Measurements from ENCODE around the gene ARPP21.
"Not testable (repeated sequence)": the region's sequence is repeated elsewhere in the genome, so short reads cannot be mapped to it uniquely, and the experiment has no call there.

Gene ARPP21

GRCh38 chr3:35776346-35776745 is 137.0 kb downstream of the ARPP21 start:
- in situ Hi-C loops (cut with MboI; ENCODE audit: low sequenced_read_pairs) = no loop called here

- in situ Hi-C loops (cut with MboI; ENCODE audit: low sequenced_read_pairs) = no loop called here
Observed at GRCh38 chr3:35777065-35777464, 137.7 kb downstream of the ARPP21 start.

GRCh38 chr3:35777563-35778554 is 138.5 kb downstream of the ARPP21 start:
- in situ Hi-C loops (cut with MboI; ENCODE audit: low sequenced_read_pairs) = no loop called here

DNA sequence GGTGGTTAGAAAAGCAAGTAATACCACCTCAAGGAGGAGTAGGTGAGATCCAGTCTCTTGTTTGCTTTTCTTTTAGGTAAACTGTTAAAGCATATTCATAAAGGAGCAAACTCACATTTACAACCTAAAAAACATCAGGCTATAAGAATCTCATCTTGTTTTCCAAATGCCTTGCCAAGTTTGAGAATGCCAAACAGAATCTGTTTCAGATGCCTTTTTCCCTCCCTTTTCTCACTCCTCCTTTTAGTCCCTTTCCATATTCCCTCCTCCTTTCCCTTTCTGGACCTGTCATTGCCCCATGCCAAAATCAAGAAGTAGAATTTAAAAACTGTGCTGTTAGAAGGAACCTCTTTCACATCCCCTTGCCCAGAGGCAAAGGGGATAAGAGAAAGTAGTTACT is 140.3 kb downstream of the ARPP21 start:
- in situ Hi-C loops (cut with MboI; ENCODE audit: low sequenced_read_pairs) = no loop called here

- in situ Hi-C loops (cut with MboI; ENCODE audit: low sequenced_read_pairs) = no loop called here
Observed at GRCh38 chr3:35780800-35781199, 141.5 kb downstream of the ARPP21 start.

DNA sequence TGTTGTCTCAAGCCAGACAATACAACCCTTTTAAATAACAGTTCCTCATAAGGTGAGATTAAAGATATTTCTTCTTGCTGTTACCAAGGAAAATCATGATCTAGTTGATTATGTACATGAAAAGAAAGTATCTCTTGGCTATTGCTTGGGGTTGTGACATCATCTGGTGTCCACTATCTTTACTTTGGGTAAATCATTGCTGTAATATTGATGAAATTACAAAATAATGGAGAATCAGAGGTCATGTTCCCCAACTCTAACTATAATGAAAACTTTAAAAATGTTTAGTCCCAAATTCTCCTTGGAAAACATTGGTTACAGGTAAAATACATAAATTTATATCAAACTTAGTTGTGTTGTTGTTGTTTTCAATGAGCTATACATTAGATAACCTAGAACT is 142.2 kb downstream of the ARPP21 start:
- in situ Hi-C loops (cut with MboI; ENCODE audit: low sequenced_read_pairs) = no loop called here

DNA sequence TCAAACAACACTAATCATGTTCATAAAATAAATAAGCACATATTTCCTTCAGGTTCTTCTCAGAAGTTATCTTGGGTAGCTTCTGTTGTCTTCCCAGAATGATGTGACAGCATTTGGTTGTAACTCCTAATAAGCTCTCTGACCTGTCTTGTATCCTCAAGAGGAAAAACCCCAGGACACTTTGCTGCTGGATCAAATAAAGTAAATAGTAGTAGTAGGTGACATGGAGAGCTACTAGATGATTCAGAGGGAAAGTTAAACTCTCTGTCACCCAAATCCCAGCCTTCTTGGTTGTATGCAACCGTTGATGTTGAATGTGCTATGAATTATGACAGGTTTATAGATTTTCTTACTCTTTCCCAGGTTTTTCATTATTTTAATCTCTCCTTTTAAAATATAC is 143.0 kb downstream of the ARPP21 start:
- in situ Hi-C loops (cut with MboI; ENCODE audit: low sequenced_read_pairs) = no loop called here

DNA sequence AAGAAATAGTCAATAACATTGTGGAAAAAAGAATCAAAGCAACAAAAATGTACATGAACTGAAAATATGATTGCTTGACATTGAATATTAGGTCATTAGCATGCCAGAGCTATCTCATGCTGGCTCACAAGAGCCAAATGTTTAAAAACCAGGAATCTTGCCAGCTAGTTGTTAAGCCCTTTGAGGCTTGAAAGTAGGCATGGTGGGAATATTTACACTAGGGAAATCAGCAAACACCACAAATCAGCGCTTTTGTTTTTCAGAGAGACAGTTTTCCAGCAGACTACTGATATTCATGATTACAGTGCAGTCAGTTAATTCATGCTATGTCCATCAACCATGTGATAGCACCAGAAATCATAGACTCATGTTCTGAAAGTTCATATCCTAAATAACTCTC is 144.8 kb downstream of the ARPP21 start:
- in situ Hi-C loops (cut with MboI; ENCODE audit: low sequenced_read_pairs) = no loop called here

GRCh38 chr3:35785234-35785888 is 146.0 kb downstream of the ARPP21 start:
- in situ Hi-C loops (cut with MboI; ENCODE audit: low sequenced_read_pairs) = no loop called here

- in situ Hi-C loops (cut with MboI; ENCODE audit: low sequenced_read_pairs) = no loop called here
Observed at GRCh38 chr3:35787936-35788335, 148.6 kb downstream of the ARPP21 start.

DNA sequence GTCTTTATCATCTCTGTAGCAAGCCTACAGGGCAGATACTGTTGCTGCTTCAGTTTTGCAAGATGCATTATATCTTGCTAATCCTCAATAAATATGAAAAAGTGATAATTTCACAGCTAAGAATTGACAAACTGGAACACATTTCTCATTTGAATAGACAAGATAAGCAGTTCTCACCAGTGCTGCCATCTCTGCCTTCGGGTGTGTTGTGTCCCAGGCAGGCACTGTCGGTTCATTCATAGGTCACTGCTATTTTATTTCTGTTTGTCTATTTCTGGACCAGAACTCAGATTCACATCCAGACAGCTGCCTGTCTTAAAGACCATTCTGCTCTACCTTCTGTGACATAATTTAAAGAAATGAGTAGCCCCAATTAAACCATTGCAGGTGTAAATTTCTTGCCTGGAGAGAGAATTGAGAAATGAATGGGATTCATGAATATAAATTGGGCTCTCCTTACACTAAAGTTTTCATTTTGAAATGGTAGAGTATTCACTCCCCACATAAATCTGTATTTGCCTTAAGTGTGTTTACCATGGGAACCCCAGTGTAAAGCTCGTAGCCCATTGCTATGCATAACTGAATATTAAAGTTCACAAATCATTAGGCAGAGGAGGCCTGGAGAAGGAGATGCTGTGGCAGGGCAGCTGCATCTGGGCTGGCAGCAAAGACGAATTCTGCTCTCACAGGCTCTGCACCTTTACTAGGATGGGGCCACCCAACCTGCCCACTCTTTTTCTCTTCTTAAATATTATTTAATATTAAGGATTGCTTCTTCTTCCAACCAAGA is 149.9 kb downstream of the ARPP21 start:
- in situ Hi-C loops (cut with MboI; ENCODE audit: low sequenced_read_pairs) = no loop called here

GRCh38 chr3:35790764-35791163 is 151.4 kb downstream of the ARPP21 start:
- in situ Hi-C loops (cut with MboI; ENCODE audit: low sequenced_read_pairs) = no loop called here

- in situ Hi-C loops (cut with MboI; ENCODE audit: low sequenced_read_pairs) = no loop called here
Observed at GRCh38 chr3:35793667-35794066, 154.3 kb downstream of the ARPP21 start.

- in situ Hi-C loops (cut with MboI; ENCODE audit: low sequenced_read_pairs) = no loop called here
Observed at GRCh38 chr3:35800960-35801459, 161.7 kb downstream of the ARPP21 start.

DNA sequence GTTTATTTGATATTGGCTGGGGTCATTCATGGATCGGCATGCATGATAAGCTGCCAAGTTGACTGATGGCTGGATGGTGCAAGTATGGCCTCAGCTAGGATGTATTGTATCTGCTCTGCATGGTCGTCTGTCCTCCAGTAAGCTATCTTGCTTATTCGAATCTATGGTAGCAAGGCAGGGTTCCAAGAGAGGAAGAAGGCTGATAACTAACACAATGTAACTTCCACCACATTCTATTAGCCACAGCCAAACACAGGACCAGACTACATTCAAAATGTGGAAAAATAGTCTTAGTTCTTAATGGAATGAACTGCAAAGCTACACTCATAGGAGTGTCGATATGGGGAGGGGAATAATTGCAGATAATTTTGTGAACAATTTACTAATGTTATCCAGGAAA is 175.2 kb downstream of the ARPP21 start:
- in situ Hi-C loops (cut with MboI; ENCODE audit: low sequenced_read_pairs) = no loop called here

- in situ Hi-C loops (cut with MboI; ENCODE audit: low sequenced_read_pairs) = not testable (repeated sequence)
Observed at GRCh38 chr3:35815796-35816195, 176.5 kb downstream of the ARPP21 start.

DNA sequence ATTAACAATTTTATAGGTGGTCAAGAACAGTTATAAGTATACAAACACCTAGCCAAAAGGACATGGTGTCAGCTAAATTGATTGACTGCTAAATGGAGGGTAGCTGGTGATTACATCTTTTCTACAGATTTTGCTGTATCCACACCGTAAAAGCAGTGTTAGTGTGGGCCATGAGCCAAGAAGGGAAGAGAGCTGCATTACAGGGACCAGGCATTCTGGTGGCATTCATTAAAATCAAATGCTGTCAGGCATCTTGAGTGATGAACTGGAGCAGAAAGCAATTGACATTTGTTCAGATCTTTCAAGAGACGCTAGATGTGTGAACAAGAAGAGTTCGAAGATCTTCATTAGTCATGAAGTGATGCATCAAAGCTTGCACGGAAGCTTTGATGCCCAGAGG is 177.9 kb downstream of the ARPP21 start:
- in situ Hi-C loops (cut with MboI; ENCODE audit: low sequenced_read_pairs) = no loop called here

- in situ Hi-C loops (cut with MboI; ENCODE audit: low sequenced_read_pairs) = no loop called here
Observed at GRCh38 chr3:35832140-35832571, 192.8 kb downstream of the ARPP21 start.
